GM18508 (cell line): Measurements from ENCODE around the gene RNF38.
"Not testable (repeated sequence)": the region's sequence is repeated elsewhere in the genome, so short reads cannot be mapped to it uniquely, and the experiment has no call there.

Experiments used
- ATAC-seq: cut with Tn5 transposase; IDR thresholded peaks from one replicate; pipeline ENCODE4 v1.9.1; 2021; ENCODE audit warnings: moderate number of reproducible peaks; ENCODE audit not compliant: insufficient read depth, unreplicated experiment

Gene RNF38

DNA sequence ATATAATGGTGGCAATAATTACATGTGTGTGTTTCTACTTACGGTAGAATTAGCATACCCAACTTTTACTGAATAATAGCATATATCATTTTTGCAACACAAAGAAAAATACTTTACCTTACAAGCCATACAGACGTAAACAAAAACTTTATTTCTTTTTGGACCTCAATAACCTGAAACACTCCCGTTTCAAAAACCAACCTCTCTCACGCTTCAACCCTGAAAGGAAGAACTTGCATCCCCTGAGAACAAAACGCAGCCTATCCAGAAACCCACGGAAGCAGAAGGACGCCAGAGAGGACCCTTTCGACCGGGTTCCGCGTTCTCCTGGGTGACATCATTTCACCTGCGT is at the start of gene RNF38:
Gene RNF38, minus strand, starts transcription at position 290 of the 352 bp plus-strand sequence. Its CDS starts 161 bp downstream, at position 129.
- no peak for ATAC-seq

DNA sequence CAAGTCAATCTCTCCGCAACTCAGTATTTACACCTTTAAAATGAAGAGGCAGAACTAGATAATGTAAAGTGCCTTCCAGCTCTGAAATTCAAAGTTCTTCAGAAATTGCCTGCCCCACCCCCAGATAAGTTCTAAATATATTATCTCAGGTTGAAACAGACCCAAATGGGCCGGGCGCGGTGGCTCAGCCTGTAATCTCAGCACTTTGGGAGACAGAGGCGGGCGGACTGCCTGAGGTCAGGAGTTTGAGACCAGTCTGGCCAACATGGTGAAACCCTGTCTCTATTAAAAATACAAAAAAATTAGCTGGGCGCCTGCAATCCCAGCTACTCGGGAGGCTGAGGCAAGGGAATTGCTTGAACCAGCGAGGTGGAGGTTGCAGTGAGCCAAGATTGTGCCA is 48.5 kb upstream of the RNF38 start:
- not testable (repeated sequence) for ATAC-seq

DNA sequence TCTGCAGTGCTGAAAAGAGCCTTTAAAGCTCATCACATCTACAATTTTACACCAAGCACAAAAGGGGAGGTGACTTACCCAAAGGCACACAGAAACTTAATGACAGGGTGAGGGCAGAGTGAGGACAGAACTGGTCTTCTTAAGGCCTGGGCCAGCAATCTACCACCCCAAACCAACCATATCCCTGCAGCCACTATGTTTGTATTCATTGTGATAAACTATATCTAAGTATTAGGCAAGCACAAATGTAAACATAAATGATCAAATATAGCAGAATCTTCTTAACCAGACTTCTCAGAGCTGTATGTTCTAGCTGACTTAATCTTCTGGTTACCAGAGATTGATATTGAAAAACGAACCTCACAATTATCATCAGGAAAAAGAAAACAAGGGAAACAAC is 47.9 kb upstream of the RNF38 start:
- no peak for ATAC-seq

DNA sequence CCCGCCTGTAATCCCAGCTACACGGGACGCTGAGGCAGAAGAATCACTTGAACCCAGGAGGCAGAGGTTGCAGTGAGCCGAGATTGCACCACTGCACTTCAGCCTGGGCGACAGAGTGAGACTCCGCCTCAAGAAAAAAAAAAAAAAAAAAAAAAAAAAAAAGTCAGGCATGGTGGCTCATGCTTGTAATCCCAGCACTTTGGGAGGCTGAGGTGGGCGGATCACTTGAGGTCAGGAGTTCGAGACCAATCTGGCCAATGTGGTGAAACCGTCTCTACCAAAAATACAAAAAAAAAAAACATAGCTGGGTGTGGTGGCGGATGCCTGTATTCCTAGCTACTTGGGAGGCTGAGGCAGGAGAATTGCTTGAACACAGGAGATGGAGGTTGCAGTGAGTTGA is 46.6 kb upstream of the RNF38 start:
- ATAC-seq = not testable (repeated sequence)

DNA sequence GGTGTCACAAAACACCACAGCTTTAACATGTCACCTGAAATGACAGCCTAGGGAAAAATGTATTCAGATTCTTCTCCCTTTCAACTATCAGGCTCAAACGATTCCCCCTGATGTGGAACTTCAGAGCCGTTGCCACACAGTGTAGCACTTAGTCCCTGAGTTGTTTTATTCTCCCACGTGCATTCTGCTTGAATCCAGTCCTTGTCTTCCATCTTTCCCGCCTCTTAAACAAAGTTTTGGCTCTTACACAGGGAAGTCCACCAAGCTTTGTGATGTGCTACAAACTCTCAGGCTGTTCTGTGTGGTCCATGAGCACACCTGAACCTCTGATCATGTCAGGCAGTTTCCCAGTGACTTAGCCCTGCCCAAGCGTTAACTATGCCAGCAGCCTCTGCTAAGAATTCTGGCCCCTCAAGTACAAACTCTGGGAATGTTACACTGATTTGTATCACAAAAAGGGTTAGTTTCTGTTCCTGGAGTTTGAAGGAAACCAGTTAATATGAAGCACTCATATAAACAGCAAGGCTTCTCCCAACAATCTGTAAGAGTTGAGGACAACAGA is 45.8 kb upstream of the RNF38 start:
- no peak for ATAC-seq

DNA sequence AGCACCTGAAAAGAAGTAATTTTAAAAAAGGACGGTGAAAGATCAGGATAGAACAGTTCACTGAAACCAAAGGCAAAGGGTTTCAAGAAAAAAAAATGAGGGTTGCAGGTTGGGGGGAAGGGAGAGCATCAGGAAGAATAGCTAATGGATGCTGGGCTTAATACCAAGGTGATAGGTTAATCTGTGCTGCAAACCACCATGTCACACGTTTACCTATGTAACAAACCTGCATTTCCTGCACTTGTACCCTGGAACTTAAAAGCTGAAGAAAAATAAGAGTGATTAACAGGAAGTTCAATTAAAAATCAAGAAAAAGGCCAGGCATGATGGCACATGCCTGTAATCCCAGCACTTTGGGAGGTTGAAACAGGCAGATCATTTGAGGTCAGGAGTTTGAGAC is 44.1 kb upstream of the RNF38 start:
- ATAC-seq = no peak

DNA sequence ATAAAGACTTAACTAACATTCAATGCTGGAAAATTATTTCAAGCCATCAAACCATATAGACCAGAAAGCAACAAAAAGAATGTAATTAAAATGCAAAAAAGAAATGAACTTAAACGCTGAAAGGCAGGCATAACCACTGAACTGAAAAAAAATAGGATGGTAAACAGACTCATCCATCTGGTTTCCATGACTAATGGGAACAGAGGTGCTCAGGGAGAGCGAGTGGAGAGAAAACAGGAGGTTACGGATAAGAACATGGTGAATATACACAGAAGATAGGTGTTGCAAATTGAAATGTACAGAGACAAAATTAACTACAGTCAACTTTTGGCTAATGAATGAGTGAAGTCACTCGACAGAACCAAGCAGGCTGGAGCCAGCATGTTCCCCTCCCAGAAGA is 43.5 kb upstream of the RNF38 start:
- ATAC-seq = no peak

DNA sequence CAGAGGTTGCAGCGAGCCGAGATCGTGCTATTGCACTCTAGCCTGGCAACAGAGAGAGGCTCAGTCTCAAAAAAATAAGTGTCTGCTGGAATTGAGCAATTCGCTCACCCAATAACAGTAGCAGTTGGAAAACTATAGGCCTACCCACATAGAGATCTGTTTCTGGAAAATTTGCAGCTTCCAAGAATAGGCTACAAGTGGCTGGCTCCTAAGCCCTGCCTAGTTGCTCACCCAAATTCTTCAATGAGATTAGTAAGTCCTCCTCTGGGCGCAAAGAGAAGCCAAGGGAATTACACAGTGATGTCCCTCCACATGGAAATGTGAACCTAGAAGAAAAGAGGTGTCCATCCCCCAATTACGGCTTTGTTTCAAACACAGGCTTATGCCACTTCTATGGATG is 42.6 kb upstream of the RNF38 start:
- no peak for ATAC-seq

DNA sequence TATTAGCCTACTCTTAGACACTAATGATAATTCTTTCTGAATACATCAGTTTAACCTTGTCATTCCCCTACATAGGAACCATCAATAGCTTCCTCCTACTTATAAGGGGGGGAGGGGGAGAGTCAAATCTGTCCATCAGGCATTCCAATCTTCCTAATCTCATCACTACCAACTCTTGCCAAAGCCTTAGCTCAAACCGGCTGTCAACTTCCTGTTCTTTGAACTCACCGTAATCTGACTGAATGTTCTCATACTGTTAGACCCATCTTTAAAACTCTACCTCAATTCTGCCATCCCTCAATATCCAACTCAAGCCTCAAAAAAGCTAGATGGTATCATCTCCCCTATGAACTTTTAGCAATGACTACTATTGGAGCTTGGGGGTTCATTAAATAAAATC is 41.9 kb upstream of the RNF38 start:
- no peak for ATAC-seq

DNA sequence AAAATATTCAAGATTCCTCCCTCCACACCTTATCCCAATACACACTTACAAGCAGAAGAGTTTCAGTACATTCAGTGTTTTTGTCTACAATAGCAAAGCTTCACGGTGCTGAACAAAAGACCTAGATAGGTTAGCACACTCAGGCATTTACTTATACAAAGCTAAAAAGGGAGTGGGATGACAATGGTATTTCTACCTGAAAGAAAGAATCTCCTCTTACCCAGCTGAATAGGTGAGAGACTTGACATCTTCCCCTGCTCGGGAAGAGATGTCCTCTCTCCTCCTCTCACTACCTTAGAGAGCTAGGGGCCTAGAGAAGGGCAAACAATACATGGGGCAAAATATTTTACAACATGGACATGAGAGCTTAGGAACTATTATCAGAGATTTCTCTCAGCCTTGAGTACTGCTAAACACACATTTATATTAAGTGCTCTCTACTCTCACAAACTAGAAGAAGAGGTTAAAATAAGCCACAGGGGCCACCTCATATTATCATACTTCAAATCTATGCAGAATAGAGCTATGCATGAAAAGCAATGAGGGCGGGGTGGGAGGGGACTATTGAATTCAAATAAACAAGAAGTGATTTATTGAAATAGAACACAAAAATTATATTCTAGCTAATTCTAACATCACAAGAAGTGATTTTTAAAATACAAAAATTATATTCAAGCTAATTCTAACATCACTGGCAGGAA is 38.6 kb upstream of the RNF38 start:
- no peak for ATAC-seq

DNA sequence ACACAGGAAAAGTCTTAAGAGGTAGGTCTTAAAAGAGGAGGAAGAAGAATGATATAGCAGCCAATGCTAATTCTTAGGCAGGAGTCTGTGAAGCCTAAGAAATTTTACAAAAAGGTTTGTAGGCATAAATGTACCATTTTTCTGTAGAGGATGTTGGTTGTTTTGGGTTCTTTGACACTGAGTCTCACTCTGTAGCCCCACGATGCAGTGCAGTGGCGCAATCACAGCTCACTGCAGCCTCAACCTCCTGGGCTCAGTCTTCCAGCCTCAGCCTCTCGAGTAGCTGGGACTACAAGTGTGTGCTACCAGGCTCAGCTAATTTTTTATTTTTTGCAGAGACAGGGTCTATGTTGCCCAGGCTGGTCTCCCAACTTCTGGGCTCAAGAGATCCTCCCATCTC is 37.7 kb upstream of the RNF38 start:
- ATAC-seq = no peak

DNA sequence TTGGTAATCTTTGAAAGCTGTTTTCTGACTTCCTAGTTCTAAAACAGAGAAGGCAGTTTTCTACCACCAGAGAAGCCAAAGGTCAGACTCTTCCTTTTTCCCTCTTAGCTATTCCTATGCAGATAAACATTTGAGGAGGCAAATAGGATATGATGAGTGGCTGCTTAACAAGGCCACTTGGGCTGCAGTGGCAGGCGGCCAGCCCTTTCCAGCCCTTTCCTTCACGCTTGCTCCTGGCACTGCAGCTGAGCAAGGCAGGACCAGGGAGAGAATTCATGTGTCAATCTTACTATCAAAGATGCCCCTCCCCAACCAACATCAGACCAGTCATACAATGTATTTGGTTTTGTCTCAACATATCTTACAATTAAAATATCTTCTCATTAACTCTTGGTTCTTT is 36.8 kb upstream of the RNF38 start:
- ATAC-seq = no peak

DNA sequence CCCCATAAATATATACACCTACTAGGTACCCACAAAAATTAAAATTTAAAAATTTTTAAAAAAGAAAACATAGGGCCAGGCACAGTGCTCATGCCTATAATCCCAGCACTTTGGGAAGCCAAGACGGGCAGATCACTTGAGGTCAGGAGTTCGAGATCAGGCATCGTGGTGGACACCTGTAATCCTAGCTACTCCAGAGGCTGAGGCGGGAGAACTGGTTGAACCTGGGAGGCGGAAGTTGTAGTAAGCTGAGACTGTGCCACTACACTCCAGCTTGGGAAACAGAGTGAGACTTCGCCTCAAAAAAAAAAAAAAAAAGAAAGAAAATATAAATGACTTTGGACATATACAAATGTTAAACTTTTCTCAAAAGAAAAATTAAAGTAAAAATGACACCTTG is 33.3 kb upstream of the RNF38 start:
- no peak for ATAC-seq

DNA sequence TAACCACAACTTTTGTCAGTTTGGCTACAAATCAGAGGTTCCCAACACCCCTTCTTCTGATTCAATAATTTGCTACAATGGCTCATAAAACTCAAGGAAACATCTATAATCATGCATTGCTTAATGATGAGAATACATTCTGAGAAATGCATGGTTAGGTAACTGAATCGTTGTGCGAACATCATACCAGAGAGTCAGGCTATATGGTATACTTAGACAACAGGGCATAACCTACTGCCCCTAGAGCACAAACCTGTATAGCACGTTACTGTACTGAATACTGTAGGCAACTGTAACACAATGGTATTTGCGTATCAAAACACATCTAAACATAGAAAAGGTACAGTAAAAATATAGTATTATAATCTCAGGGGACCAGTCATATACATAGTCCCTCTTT is 31.0 kb upstream of the RNF38 start:
- ATAC-seq = no peak

DNA sequence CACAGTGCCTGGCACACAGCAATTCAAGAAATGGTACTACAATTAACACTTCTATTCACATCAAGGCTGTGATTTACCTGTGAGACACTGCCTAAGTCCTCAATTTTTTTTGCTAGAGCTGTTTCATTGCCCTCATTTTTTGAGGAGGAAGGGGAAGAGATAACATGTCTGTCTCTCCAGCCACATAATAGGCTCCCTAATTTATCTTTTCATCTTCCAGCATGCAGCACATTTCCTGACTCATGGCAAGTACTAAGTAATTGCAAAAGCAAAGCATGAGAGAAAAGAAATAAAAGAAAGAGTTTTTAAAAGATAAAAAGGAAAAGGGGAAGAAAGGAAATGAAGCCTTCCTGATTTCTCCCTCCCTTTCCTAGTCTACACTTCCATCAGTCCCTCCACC is 26.9 kb upstream of the RNF38 start:
- no peak for ATAC-seq

DNA sequence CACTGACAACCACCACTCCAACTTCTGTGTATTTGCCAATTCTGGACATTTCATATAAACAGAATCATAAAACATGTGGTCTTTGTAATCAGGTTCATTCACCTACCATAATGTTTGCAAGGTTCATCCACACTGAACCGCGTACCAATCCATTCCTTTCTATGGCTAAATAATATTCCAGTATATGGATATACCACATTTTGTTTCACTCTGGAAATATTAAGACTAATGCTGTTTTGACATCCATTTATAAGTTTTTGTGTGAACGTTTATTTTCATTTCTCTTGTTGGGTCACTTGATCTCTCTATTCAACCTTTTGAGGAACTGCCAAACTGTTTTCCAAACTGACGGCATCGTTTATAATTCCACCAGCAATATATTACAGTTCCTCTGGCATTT is 26.3 kb upstream of the RNF38 start:
- no peak for ATAC-seq

DNA sequence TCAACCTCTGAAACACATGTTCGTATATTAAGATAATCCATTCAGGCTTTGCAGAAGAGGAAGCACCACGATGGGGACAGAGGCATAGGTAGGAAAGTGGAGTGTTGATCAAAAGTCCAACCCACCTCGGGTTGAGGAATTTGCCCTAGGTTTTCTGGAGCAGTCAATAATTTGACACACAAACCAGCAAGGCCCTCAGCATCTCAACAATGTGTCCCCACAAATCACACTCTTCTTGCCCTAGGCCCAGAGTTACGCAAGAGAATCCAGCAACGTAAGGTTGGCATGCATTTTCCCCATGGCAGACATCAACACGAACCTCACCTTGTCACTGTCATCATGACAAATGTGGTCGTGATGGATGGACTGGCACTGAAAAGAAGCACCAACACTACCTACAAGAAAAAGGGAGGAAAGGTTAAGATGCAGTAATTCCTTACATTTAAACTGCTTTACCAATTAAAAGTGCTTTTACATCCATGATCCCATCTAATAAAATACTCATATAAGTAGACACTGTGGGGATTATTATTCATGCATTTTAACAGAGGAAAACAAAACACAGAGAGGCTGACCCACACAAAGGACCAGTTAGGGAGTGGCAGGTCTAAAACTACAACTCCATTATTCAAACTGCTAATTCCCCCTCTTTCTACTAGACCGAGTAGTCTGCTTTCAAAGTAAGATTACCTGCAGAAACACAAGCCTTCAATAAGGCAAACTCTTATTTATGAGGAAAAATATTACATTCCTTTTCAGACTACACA is 24.4 kb upstream of the RNF38 start:
- ATAC-seq = no peak

DNA sequence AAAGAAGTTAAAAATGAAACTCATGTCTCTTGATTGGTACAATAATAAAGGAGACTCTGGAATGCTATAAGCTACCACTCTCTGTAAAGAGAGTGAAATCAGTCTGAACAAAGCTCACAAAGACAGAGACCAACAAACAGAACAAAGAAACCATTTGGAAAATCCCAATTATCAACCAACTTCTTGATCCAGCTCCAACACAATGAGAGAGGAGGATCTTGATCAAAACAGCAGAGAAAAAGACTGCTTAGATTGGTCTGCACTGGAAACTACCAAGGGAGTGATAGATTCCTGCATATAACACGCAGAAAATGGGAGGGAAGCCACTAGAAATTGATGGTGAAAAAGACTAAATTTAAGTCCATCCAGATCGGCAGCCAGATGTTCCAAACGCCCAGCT is 23.1 kb upstream of the RNF38 start:
- no peak for ATAC-seq

DNA sequence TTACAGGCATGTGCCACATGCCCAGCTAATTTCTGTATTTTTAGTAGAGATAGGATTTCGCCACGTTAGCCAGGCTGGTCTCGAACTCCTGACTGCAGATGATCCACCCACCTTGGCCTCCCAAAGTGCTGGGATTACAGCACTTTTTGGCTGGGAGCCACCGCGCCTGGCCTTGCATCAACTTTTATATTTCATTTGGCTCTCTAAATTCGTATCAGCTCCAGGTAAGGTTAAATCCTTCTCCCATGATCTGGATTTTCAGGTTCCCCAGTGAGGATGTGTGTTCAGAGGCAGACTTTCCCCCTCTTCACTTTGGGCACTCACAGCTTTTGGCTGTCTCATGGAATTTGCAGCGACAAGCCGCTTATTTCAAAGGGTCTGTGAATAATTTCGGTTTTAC is 16.8 kb upstream of the RNF38 start:
- no peak for ATAC-seq

DNA sequence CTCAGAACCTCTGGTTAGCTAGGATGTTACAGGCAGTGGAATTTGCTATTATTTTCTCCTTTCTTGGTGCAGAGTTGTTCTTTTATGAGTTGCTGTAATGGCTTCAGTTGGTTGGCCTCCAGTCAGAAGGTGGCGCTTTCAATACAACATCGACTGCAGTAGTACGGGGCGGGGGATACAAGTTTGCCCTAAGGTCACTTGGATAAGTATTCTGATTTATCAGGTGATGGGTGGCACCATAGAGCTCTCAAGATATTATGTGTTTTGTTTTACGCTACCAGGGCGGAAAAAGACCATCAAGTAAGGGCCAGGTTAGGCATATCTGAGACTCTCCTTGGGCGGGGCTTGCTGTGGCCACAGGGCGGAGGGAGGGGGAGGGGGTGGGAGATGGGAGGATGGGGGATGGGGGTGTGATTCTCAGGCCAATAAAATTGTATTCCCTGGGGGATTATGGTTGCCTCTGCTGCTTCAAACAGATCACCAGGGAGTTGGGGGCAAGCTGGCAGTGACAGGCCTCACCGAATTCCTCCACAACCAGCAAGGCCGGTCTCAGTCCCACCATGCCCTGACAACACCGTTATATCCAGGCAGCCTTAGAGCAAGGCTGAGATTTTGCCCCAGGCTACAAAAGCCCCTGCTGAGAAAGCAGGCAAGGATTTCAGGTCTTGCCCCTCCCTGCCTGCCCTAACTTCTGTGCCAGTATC is 15.9 kb upstream of the RNF38 start:
- ATAC-seq = no peak

DNA sequence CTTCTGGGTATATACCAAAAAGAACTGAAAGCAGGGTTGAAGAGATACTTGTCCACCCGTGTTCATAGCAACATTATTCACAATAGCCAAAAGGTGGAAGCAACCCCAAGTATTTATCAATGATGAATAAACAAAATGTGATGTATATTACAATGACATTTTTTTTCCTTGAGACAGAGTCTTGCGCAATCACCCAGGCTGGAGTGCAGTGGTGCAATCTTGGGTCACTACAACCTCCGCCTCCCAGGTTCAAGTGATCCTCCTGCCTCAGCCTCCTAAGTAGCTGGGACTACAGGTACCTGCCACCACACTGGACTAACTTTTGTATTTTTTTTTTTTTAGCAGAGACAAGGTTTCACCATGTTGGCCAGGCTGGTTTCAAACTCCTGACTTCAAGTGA is 11.3 kb upstream of the RNF38 start:
- not testable (repeated sequence) for ATAC-seq
